Activated CD8-positive, alpha-beta memory T cell treated with anti-CD3 and anti-CD28 coated beads, Interleukin-2, amount 50 U/mL, for 4 hours (primary cell): ENCODE results near the gene BACE2.
"Not testable (repeated sequence)": the region's sequence is repeated elsewhere in the genome, so short reads cannot be mapped to it uniquely, and the experiment has no call there.

Source experiments
- DNase-seq: peaks from one replicate; pipeline ENCODE4 v3.0.0-alpha.2; 2020

BACE2 gene

DNA sequence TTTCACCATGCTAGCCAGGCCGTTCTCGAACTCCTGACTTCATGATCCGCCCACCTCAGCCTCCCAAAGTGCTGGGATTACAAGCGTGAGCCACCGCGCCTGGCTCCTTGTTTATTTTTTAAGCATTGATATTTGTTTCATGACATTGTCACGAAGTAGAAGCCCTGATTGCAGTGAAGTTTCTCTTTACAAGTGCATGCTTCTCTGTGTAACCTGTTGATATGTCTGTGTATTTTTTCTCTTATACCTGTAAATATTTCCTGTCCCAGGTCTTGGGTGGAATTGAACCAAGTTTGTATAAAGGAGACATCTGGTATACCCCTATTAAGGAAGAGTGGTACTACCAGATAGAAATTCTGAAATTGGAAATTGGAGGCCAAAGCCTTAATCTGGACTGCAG lies 75.1 kb downstream of the BACE2 start:
- no peak for DNase-seq

- not testable (repeated sequence) for DNase-seq
Measured at GRCh38 chr21:41244266-41244880, 76.4 kb downstream of the BACE2 start.

DNA sequence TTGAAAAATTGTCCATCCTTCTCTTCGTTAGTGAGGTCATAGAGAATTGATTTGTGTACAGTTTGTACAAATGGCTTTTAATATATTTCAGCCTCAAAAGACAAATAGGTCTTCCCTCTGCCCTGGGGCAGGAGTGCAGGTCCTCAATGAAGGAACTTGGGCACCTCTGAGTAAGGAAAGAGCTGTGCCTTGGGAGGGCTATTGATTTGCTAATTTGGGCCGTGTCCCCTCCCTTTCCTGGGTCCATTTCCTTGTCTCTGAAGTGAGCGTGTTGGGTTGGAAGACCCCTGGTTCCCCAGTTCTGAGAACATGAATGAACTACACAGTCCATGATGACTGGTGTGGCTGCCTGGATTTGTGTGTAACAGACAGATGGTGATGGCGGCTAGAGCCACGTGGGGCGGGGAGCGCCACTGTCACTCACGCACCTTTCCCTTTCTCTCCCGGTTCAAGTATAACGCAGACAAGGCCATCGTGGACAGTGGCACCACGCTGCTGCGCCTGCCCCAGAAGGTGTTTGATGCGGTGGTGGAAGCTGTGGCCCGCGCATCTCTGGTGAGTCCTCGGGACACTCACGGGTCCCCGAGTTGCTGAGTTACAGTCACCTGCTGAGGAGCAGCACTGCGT lies 77.7 kb downstream of the BACE2 start:
- DNase-seq: no peak

DNA sequence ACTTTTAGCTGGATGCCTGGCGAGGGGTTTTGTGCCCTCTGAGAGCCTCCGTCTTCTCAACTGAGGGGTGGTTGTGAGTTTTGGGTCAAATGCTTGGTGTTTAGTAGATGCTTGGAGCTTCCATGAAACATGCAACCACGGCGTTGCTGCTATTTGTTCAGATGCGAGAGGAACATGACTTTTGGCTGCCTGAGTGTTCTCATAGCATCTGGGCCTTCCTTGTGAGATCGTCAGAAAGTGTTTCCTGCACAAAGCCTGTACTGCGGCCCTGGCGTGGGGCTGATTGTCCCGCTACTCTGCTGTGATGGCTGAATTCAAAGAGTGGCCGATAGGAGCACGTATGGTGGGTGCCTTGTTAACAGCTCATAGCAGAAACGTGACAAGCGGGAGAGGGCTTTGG lies 78.8 kb downstream of the BACE2 start:
- DNase-seq: no peak

GRCh38 chr21:41247561-41248545 lies 79.9 kb downstream of the BACE2 start:
- no peak for DNase-seq

- no peak for DNase-seq
Measured at GRCh38 chr21:41249476-41249875, 81.5 kb downstream of the BACE2 start.

DNA sequence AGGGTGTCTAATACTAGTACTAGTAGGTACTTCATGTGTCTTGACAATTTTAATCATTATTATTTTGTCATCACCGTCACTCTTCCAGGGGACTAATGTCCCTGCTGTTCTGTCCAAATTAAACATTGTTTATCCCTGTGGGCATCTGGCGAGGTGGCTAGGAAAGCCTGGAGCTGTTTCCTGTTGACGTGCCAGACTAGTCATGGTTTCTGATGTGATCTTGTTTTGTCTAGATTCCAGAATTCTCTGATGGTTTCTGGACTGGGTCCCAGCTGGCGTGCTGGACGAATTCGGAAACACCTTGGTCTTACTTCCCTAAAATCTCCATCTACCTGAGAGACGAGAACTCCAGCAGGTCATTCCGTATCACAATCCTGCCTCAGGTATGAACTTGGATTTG lies 82.6 kb downstream of the BACE2 start:
- no peak for DNase-seq

- no peak for DNase-seq
Measured at GRCh38 chr21:41251961-41252642, 84.1 kb downstream of the BACE2 start.

DNA sequence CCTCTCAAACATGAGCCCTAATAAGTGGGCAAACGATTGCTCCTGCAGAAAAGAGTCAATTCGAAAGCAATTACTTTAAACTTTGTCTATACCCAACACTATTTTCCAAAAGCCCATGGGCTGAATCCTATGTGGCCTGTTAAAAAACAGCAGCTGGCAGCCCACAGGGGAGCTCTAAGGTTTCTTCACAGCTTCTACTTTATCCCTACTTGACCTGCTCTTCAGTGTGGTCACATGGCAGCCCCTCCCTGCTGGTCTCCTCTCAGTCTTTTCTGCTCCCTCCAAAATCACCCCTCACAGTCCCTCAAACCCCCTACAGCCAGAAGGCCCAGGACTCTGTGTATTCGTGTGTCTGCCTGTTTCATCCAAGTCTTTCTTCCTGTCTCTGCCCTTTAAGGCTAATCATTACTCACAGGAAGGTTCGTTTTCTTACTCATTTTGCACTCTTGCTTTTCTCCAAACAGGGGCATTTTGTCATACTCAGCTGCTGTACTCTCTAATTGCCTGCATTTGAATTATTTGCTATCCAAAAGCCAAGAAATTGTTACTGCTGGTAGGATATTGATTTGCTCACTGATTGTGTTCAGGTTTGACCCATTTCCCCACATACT lies 86.2 kb downstream of the BACE2 start:
- DNase-seq: no peak

- DNase-seq: no peak
Measured at GRCh38 chr21:41255190-41255589, 87.2 kb downstream of the BACE2 start.

- DNase-seq: not testable (repeated sequence)
Measured at GRCh38 chr21:41256231-41256630, 88.3 kb downstream of the BACE2 start.

DNA sequence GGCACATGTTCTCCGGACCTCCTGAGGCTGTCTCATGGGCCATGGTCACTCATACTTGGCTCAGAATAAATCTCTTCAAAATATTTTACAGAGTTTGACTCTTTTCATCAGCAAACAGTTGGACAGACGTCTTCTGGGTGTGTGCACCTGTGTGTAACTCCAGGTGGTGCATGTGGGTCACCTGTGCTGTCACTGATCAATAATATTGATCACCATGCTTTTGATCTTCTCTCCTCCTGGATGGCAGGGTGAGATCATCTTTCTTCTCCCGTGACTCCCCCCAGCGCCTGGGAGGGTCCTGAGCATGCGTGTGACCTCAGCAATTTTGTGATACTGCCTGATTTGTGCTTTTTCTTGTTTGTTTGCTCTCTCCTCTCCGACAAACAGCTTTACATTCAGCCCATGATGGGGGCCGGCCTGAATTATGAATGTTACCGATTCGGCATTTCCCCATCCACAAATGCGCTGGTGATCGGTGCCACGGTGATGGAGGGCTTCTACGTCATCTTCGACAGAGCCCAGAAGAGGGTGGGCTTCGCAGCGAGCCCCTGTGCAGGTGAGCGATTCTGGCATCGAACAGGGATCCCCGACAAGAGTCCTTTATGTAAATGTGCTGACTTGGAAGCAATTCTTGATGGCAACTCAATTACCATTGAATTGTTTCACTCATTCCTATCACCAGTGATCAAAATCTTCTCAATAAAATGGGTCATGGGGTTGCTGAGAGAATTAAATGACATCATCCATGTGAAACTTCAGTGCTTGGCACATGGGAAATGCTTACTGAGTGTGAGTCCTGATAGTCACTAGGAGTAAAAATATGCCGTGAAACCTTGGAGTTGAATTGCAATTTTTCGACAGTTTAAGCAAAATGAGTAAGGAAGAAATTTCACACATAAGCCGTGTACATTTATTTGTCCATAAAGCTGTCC lies 89.1 kb downstream of the BACE2 start:
- DNase-seq: no peak

DNA sequence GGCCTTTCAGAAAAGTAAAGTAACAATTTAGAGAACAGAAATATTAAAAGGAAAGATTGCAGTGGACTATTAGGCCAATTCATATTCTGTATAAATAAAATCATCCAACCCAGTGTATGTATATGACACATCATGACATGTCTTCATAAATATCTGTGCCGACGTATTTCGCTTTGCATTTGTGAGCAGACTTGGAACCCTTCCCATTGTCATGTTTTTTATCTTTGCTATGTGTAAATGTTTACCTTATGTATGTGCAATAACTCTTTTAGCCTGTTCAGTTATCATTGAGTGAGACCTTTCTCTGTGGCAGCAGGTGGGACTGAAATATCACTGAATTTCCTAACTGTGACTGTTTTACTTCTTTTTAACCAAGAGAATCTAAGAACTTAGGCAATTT lies 90.7 kb downstream of the BACE2 start:
- no peak for DNase-seq

DNA sequence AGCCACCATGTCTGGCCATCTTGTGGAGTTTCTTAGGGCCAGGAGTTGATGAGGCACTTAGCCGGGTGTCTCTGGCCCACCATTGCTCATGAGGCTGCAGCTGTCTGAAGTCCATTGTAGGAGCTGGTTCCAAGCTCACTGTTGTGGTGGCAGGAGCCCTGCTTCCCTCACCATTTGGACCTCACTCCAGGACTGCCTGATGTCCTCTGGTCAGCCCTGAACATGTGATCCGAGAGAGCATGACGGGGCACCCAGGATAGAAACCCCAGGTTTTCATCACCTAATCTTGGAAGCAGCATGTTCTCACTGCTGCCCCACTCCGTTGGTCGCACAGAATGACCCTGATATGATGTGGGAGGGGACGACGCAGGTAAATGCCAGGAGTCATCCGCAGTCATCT lies 92.5 kb downstream of the BACE2 start:
- DNase-seq: no peak

DNA sequence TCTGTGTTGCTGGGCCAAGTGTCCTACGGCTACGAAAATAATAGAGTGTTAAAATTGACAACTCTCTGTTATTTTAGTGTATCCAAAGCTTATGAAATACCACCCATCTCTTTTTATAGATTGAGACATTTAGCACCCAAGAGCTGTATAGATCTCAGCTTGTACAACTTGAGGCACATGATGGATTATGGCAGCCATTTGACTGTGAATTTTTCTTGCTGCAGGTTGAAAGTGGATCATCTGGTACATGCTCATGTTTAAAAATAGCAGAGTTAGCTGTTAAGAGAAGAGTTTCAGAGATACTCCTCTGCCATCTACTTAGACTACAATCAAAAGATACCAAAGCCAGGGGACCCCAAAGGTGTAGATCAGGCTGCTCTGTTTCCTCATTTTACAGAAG lies 99.4 kb downstream of the BACE2 start:
- no peak for DNase-seq

- DNase-seq: no peak
Measured at GRCh38 chr21:41269535-41269934, 101.6 kb downstream of the BACE2 start.

DNA sequence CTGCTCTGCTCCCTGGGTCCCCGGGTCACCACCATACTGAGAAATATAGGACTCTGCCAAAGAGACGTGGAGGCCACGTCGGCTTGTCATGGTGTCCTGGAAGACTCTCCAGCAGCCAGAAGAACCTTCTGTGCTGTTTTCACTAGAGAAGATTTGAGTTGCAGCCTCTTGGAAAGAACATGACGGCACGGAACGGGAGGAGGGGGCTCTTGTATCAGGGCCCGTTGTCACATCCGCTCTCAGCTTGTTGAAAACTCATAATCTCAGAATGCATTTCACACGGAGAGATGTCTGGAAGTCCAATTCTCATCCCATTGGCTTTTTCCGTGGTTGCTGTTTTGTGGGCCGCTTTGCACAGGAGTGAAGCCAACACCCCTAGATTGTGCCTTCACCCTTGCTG lies 109.2 kb downstream of the BACE2 start:
- DNase-seq: no peak

DNA sequence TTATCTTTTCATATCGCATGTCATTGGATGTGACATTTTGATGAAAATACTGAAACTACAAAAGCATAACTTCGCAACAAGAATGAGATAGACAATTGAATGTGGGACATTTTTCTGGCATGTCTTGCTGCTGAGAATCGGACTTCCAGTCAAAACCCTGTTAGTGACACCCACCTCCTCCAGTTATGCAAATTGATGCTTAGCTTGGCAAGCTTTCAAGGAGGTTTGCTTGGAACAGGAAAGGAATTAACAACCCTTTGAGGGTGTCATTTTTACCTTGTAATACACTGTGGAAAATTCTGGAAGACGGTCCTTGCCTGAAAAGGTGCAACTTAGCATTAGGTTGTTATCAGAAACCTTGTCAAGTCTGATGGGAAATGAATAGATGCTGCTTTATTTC lies 109.9 kb downstream of the BACE2 start:
- DNase-seq: no peak

GRCh38 chr21:41280115-41280919 lies 112.4 kb downstream of the BACE2 start:
- DNase-seq: no peak

DNA sequence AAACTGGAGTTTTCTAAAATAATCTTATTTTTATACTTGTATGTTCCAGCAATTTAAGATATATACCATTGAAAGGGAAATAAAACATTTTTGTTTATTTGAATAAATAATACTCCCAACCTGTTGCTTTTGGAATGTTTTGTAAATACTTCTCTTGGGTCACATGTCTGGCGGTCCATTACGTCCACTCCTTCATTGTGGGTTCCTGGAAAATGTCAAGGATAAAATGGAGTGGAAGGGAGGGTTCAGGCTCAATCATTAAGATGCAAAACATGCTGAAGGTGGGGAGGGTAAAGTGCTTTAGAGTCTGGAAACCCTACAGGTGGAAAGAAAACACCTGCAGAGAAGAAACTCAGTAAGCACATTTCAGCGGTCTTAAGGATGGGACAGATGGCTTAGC lies 114.5 kb downstream of the BACE2 start:
- no peak for DNase-seq
